ENCODE data around the gene MSL3B.

Gene MSL3B

DNA sequence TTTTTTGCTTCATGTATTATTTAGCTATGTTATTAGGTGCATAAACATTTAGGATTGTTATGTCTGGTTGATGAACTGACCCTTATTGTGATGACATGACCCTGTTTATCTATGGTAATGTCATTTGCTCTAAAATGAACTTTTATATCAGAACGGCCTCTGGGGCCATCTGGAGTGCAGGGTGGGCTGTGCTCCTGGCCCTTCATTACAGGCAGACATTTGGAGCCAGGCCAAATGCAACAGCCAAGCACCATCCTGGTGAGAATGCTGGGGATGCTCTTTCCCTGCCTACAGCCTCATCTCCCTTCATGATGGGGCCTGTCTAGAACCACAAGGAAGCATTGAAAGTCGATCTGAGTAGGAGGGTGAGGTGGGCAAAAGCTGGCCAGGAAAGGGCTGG is 51.9 kb downstream of the MSL3B start:
- DNase-seq = no peak

DNA sequence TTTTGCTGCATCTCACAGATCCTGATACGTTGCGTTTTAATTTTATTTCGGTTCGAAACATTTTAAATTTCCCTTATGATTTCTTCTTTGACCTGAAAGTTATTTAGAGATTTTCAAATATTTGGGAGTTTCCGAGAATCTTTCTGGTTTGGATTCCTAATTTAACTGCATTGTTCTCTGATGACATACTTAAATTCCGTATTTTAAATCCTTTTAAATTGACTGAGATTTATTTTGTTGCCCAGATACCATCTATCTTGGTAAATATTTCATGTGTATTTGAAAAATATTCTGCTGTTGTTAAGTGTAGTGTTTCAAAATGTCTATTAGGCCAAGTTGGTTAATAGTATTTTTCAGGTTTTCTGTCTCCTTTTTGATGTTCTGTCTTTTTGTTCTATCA is 52.3 kb downstream of the MSL3B start:
- no peak for DNase-seq

Measured in NCI-H446 treated with DMSO at 0.1 percent for 48 hours (cell line).